SK-N-SH (cell line): ENCODE measurements around the gene RPL39L. TPM values are rescaled to one million over a fixed set of nuclear protein-coding genes. Genes with fewer than 3 reads are reported as not detected.

Experiments used
- CTCF ChIA-PET: fragments of 300-600, 350-600 bp; formaldehyde crosslinking; extraction: SDS; loops from one replicate; lab custom pipeline; 2021; lab: Yijun Ruan, JAX
- POLR2A ChIA-PET: fragments of 350-600 bp; sonication (Branson Sonifier 250); formaldehyde crosslinking; extraction: SDS; loops from one replicate; lab custom pipeline; 2020; ENCODE audit warnings: antibody characterized with exemption, inconsistent platforms; lab: Yijun Ruan, JAX
- DNase-seq: peaks from one replicate; pipeline ENCODE4 v3.0.0; 2012
- H2AFZ ChIP-seq: fragments of 200-600 bp; sonication (generic); 2 replicates; pipeline ENCODE4 v1.8.1; 2016; ENCODE audit warnings: antibody characterized with exemption, mild to moderate bottlenecking, low read depth
- H3F3A ChIP-seq: fragments of 200-600 bp; sonication (generic); replicated peaks from 2 replicates; pipeline ENCODE3; 2016; ENCODE audit warnings: antibody characterized with exemption, mild to moderate bottlenecking; ENCODE audit not compliant: insufficient read depth
- H3K27ac ChIP-seq, 2 experiments: fragments of 200-500 bp in 1 of 2; fragments of 200-600 bp in 1 of 2; sonication (Bioruptor generic) in 1 of 2; sonication (generic), shearing (Covaris generic) in 1 of 2; 2 replicates each; pipeline versions ENCODE4 v1.5.1 to v1.6.1; 2014 to 2016; ENCODE audit warnings: low read depth in 2 of 2, inconsistent platforms in 1 of 2, low read length in 1 of 2, mild to moderate bottlenecking in 1 of 2, mixed read lengths in 1 of 2
- H3K27me3 ChIP-seq: fragments of 200-600 bp; sonication (generic), shearing (Covaris generic); 2 replicates; pipeline ENCODE4 v1.6.1; 2016; ENCODE audit warnings: mixed run types; ENCODE audit not compliant: insufficient read depth
- H3K36me3 ChIP-seq, 2 experiments: fragments of 200-500 bp in 1 of 2; fragments of 200-600 bp in 1 of 2; sonication (Bioruptor generic) in 1 of 2; sonication (generic) in 1 of 2; replicated peaks in 1 of 2; 2 replicates each; pipeline versions ENCODE3 to v1.5.1; 2014 to 2016; ENCODE audit warnings: low read length in 1 of 2, mild to moderate bottlenecking in 1 of 2; ENCODE audit not compliant: insufficient read depth in 2 of 2, control insufficient read depth in 1 of 2
- H3K4me1 ChIP-seq, 2 experiments: fragments of 200-500 bp in 1 of 2; fragments of 200-600 bp in 1 of 2; sonication (Bioruptor generic) in 1 of 2; sonication (generic), shearing (Covaris generic) in 1 of 2; 2 replicates each; pipeline versions ENCODE4 v1.5.1 to v1.6.1; 2014 to 2016; ENCODE audit warnings: low read depth in 1 of 2, low read length in 1 of 2, mixed run types in 1 of 2; ENCODE audit not compliant: insufficient read depth in 2 of 2, control insufficient read depth in 1 of 2
- H3K4me2 ChIP-seq: fragments of 200-600 bp; sonication (generic), shearing (Covaris generic); 2 replicates; pipeline ENCODE4 v1.6.1; 2017; ENCODE audit warnings: mixed run types
- H3K4me3 ChIP-seq, 2 experiments: fragments of 200-500 bp in 1 of 2; fragments of 200-600 bp in 1 of 2; sonication (Bioruptor generic) in 1 of 2; sonication (generic), shearing (Covaris generic) in 1 of 2; 2 replicates each; pipeline versions ENCODE4 v1.5.1 to v1.8.1; 2014 to 2016; ENCODE audit warnings: low read depth in 2 of 2, inconsistent platforms in 1 of 2, low read length in 1 of 2, mild to moderate bottlenecking in 1 of 2, mixed read lengths in 1 of 2, moderate library complexity in 1 of 2
- H3K79me2 ChIP-seq: fragments of 200-600 bp; sonication (generic); 2 replicates; pipeline ENCODE4 v1.8.1; 2017; ENCODE audit warnings: mild to moderate bottlenecking; ENCODE audit not compliant: insufficient read depth
- H3K9ac ChIP-seq: fragments of 200-600 bp; sonication (generic); 2 replicates; pipeline ENCODE4 v1.6.1; 2017; ENCODE audit warnings: mixed run types
- H3K9me2 ChIP-seq: fragments of 200-600 bp; sonication (generic); 2 replicates; pipeline ENCODE4 v1.6.1; 2017; ENCODE audit warnings: mixed run types
- H3K9me3 ChIP-seq: fragments of 200-600 bp; sonication (generic); 2 replicates; pipeline ENCODE4 v1.6.1; 2017; ENCODE audit warnings: mixed run types, mild to moderate bottlenecking, moderate library complexity
- H4K20me1 ChIP-seq: fragments of 200-600 bp; sonication (generic); 2 replicates; pipeline ENCODE4 v1.6.1; 2017; ENCODE audit warnings: mild to moderate bottlenecking, mixed run types; ENCODE audit not compliant: insufficient read depth
- CTCF ChIP-seq: fragments of 200-600 bp; sonication (generic); IDR thresholded peaks from 2 replicates; pipeline ENCODE4 v1.6.1; 2017; ENCODE audit warnings: antibody characterized with exemption, mild to moderate bottlenecking, moderate library complexity
- GATA2 ChIP-seq: sonication (generic); formaldehyde crosslinking; IDR thresholded peaks from 2 replicates; pipeline ENCODE4 v1.5.0; 2020; ENCODE audit warnings: mild to moderate bottlenecking, missing genetic modification reagents
- IRF3 ChIP-seq: fragments of 150-350 bp; IDR thresholded peaks from 2 replicates; pipeline ENCODE4 v1.6.1; 2016; ENCODE audit warnings: mild to moderate bottlenecking, low read depth, low read length
- MAX ChIP-seq: IDR thresholded peaks from 2 replicates; pipeline ENCODE4 v1.4.0; 2012; ENCODE audit warnings: low read depth
- MEF2A ChIP-seq: IDR thresholded peaks from 2 replicates; pipeline ENCODE4 v1.4.0; 2012; ENCODE audit warnings: low read depth, borderline replicate concordance
- MXI1 ChIP-seq: IDR thresholded peaks from 2 replicates; pipeline ENCODE4 v1.6.1; 2012; ENCODE audit warnings: mild to moderate bottlenecking, low read depth, low read length, improper control_type of control experiment
- NFIC ChIP-seq: IDR thresholded peaks from 2 replicates; pipeline ENCODE4 v1.4.0; 2012; ENCODE audit warnings: borderline replicate concordance
- NRF1 ChIP-seq: IDR thresholded peaks from 2 replicates; pipeline ENCODE4 v1.6.1; 2012; ENCODE audit warnings: low read depth, mild to moderate bottlenecking, low read length
- PBX3 ChIP-seq: IDR thresholded peaks from 2 replicates; pipeline ENCODE4; 2012
- RAD21 ChIP-seq: IDR thresholded peaks from 2 replicates; pipeline ENCODE4 v1.6.1; 2012; ENCODE audit warnings: mild to moderate bottlenecking, low read length
- REST ChIP-seq: IDR thresholded peaks from 2 replicates; pipeline ENCODE4 v1.6.1; 2012; ENCODE audit warnings: mild to moderate bottlenecking, low read depth, low read length, moderate library complexity
- RXRA ChIP-seq: IDR thresholded peaks from 2 replicates; pipeline ENCODE4 v1.4.0; 2012; ENCODE audit warnings: low read depth, mild to moderate bottlenecking, borderline replicate concordance
- TEAD4 ChIP-seq: IDR thresholded peaks from 2 replicates; pipeline ENCODE4 v1.4.0; 2012; ENCODE audit warnings: mild to moderate bottlenecking, borderline replicate concordance; ENCODE audit not compliant: insufficient read depth
- ZBTB33 ChIP-seq: IDR thresholded peaks from 2 replicates; pipeline ENCODE4 v1.4.0; 2012; ENCODE audit warnings: low read depth, borderline replicate concordance
- WGBS: methylation state at CpG from one replicate; pipeline ENCODE4 v1.1.6; 2017; ENCODE audit warnings: low lambda C conversion rate; 5-methylcytosine and 5-hydroxymethylcytosine counted together
- polyA plus RNA-seq, 3 experiments: library from polyadenylated mRNA; depleted of rRNA; stranded (reverse); fragments of >200 nt; gene quantifications; 2 replicates each; pipeline ENCODE4 v1.2.3, GENCODE V29; 2012

Gene RPL39L
- polyA plus RNA-seq, 1 of the 3 experiments (the other 2 are of a cell fraction) = 25.3 TPM

GRCh38 chr3:187169231-187169960 lies 30.1 kb upstream of the RPL39L start:
- H3K9ac ChIP-seq = no peak overlapping the region
- H3K9me2 ChIP-seq = no peaks in the 10 kb centered on the region
- no peaks in the 10 kb centered on the region for H3F3A ChIP-seq
- CTCF ChIA-PET = interaction anchor here (2.3 kb wide), 1 partner anchor 320 kb away, joined by 10 read pairs; no protein-coding TSS in a partner anchor
- no peaks in the 10 kb centered on the region for H3K79me2 ChIP-seq
- no peaks in the 10 kb centered on the region for H3K27me3 ChIP-seq
- POLR2A ChIA-PET = no interaction called here
- no peak for DNase-seq
- H3K27ac ChIP-seq = no peak overlapping the region
- no peaks in the 10 kb centered on the region for H3K9me3 ChIP-seq
- no peaks in the 10 kb centered on the region for H3K36me3 ChIP-seq
- TF ChIP-seq PBX3 (no peak), NFIC (no peak), GATA2 (CRISPR knock-in tag) (no peak), ZBTB33 (no peak), CTCF (no peak), MEF2A (no peak), REST (no peak), IRF3 (no peak), TEAD4 (no peak), NRF1 (no peak), MAX (no peak), RXRA (no peak), RAD21 (no peak), MXI1 (no peak)
- no peak overlapping the region for H3K4me2 ChIP-seq
- H4K20me1 ChIP-seq = no peaks in the 10 kb centered on the region
- 79% methylated on average over 2 of the region's 2 CpGs for WGBS
- no peak overlapping the region for H3K4me3 ChIP-seq
- no peak overlapping the region for H2AFZ ChIP-seq
- H3K4me1 ChIP-seq = no peaks in the 10 kb centered on the region
